Panc1 (cell line): ENCODE data around the gene IER3.

ENCODE experiments used
- POLR2AphosphoS5 ChIP-seq: IDR thresholded peaks from 2 replicates; pipeline ENCODE4 v1.6.1; 2012; ENCODE audit warnings: mild to moderate bottlenecking, low read depth, low read length, moderate library complexity
- TF ChIP-seq, protein P1 (sequence below): fragments of 450-650 bp; IDR thresholded peaks from 2 replicates; pipeline ENCODE4 v1.5.1; 2017; ENCODE audit warnings: mild to moderate bottlenecking

DNA sequence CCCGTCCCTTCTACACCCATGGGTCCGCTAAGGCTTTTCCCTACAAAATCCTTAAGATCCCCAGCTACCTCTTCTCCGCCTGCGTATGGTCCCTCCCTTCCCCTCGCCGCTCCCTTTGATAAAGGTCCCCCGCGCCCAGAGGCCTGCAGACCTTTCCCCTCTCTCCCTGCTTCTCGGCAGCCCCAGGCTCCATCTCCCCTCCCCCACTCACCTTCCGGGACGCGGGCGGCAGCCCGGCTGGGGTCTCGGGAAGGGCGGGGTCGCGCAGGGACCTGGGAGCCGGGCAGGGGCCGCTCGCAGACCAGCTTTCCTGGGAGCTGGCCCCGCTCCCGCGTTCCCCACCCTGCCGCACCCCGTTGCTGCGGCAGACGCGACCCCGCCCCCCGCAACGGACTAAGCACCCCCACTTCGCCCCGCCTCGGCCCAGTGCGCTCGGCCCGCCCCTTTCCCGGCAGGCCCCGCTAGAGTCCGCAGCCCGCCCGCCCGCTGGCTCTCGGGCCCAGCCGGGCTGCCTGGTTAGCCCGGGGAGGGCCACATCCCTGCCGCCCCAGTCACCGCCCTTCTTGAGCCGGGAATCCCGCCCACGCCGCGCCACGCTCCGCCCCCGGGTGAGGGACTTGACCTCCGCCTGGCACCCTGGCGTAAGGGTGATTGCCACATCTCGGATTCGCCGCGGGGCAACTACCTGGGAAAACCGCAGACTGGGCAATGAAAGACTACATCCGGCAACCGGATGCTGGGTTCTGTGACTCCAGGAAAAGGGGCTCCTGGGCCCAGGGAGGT, 1.8 kb downstream of the IER3 start, which contains the start of gene FLOT1:
- TF ChIP-seq POLR2AphosphoS5, result peak; percentile 91
- TF ChIP-seq, protein P1, sequence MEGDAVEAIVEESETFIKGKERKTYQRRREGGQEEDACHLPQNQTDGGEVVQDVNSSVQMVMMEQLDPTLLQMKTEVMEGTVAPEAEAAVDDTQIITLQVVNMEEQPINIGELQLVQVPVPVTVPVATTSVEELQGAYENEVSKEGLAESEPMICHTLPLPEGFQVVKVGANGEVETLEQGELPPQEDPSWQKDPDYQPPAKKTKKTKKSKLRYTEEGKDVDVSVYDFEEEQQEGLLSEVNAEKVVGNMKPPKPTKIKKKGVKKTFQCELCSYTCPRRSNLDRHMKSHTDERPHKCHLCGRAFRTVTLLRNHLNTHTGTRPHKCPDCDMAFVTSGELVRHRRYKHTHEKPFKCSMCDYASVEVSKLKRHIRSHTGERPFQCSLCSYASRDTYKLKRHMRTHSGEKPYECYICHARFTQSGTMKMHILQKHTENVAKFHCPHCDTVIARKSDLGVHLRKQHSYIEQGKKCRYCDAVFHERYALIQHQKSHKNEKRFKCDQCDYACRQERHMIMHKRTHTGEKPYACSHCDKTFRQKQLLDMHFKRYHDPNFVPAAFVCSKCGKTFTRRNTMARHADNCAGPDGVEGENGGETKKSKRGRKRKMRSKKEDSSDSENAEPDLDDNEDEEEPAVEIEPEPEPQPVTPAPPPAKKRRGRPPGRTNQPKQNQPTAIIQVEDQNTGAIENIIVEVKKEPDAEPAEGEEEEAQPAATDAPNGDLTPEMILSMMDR, result no peak
